ENCODE data around the gene FBXL17.

GRCh38 chr5:108276187-108277050 lies 105.5 kb downstream of the FBXL17 start:
- TF ChIP-seq CTCF (conservative IDR thresholded peaks at IDR 0.05; ENCODE audit: low read depth, low read length) (no peak), RFX5 (IDR thresholded peaks at IDR 0.05; ENCODE audit: low read depth, low read length) (no peak), CHD1 (IDR thresholded peaks at IDR 0.05; ENCODE audit: low read depth, low read length) (no peak), POLR2A (IDR thresholded peaks at IDR 0.05; ENCODE audit: low read depth, low read length) (no peak)

Measured in IMR-90 (cell line).